ENCODE measurements around the gene DNMT3A. TPM values are rescaled to one million over a fixed set of nuclear protein-coding genes. Genes with fewer than 3 reads are reported as not detected.

DNMT3A gene
- total RNA-seq, 8 experiments from 2014 or later = 3.9 to 42.0 (median 29.9) TPM

DNA sequence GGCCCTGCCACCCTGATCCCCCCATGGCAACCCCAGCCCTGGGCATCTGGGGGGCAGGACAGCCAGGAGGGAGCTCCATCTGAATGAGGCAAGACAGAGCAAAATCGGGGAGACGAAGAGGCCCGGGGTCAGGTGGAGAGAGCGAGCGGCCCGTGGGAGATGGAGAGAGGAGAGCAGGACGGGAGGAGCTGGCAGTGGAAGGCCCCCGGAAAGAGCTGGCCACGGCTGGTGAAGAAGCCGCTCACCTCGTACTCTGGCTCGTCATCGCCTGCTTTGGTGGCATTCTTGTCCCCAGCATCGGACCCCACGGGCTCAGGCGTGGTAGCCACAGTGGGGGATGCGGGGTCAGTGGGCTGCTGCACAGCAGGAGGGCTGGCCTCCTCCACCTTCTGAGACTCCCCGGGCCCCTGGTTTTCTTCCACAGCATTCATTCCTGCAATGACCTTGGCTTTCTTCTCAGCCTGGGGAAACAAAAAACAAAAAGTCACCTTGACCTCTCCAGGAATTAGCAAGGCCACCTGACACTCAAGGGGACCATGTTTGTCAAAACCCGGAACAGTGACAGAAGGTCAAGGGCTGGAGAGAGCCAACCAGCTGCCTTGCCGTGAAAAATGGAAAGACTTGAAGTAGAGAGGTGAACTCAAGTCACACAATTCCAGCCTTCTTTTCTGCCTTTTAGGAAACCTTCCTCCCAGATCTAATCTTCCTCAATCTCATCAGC is 93.8 kb downstream of the DNMT3A start:
- in situ Hi-C loops (cut with MboI; ENCODE audit: low pct_unique_long_range_greater_than_20kb in 2 of 9, low sequenced_read_pairs in 9 of 9, unreplicated experiment in 9 of 9) = no loop called here
- no peak for ATAC-seq (replicated peaks in 6 of 8)
- H3K27ac ChIP-seq = no peak overlapping the region

DNA sequence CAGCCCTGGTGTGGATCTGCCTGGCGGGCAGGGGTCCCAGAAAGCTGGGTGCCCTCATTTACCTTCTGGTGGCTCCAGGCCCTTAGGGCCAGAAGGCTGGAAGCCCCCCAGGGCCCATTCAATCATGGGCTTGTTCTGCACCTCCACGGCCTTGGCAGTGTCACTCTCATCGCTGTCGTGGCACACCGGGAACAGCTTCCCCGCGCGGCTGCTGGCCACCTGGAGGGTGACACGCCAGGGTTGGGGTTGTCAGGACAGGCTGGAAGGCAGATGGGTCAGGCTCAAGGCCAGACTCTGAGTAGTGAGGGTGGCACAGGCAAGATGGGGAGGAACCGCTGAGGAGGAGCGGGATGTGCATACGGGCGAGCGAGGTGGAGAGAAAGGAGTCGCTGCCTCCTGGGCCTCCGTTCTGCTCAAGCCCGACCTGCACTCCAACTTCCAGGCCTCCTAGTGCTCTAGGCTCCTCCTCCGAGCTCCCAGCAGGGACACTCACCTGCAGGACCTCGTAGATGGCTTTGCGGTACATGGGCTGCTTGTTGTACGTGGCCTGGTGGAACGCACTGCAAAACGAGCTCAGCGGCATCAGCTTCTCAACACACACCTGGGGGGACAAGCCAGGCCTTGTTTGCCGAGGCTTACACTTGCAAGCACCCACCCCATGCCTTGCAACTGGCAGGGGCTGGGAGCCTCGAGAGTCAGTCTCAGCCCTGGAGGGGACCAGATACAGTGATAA is 95.0 kb downstream of the DNMT3A start:
- no peak for ATAC-seq (replicated peaks in 6 of 8)
- Histone ChIP-seq H3K4me3 (no peak overlapping the region), H3K27ac (no peak overlapping the region), H3K4me1 (replicated peaks in 1 of 2) (peaks cover 11 to 12% of the 10 kb centered on the region in 2 donors)
- WGBS, 10 experiments = 70 to 100% (median 96%) methylated on average over 2 to 15 of the region's 26 CpGs; no CpG with 5 or more reads in 4 of the 10 experiments
- in situ Hi-C loops (cut with MboI; ENCODE audit: low pct_unique_long_range_greater_than_20kb in 2 of 9, low sequenced_read_pairs in 9 of 9, unreplicated experiment in 9 of 9) = no loop called here

More for the DNA sequence above, 93.8 kb downstream of the DNMT3A start:
- no peak overlapping the region for H3K4me3 ChIP-seq
- peaks cover 14 to 15% of the 10 kb centered on the region in 2 donors for H3K4me1 ChIP-seq (replicated peaks in 1 of 2)
- WGBS, 10 experiments = 33 to 100% (median 89%) methylated on average over 1 to 8 of the region's 20 CpGs; no CpG with 5 or more reads in 4 of the 10 experiments

DNA sequence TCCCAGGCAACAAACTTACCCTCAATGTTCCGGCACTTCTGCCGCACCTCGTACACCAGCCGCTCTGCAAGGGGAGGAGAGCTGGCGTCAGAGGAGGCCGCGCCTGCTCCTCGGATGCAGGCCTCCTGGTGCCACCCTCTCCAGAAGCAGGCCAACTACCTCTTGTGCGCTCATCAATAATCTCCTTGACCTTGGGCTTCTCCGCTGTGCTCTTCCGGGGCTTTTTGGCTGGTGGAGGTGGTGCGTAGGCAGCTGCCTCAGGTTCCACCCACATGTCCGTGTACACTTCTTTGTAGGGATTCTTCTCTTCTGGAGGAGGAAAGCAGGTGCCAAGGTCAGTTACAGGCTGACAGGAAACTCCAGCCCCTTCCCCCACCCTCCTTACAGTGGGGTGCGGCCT is 95.7 kb downstream of the DNMT3A start:
- H3K4me1 ChIP-seq (replicated peaks in 1 of 2) = peaks cover 11 to 12% of the 10 kb centered on the region in 2 donors
- in situ Hi-C loops (cut with MboI; ENCODE audit: low pct_unique_long_range_greater_than_20kb in 2 of 9, low sequenced_read_pairs in 9 of 9, unreplicated experiment in 9 of 9) = no loop called here
- 90 to 100% (median 99%) methylated on average over 1 to 11 of the region's 14 CpGs; no CpG with 5 or more reads in 4 of the 10 experiments for WGBS, 10 experiments
- H3K4me3 ChIP-seq = no peak overlapping the region
- no peak overlapping the region for H3K27ac ChIP-seq
- no peak for ATAC-seq (replicated peaks in 6 of 8)

DNA sequence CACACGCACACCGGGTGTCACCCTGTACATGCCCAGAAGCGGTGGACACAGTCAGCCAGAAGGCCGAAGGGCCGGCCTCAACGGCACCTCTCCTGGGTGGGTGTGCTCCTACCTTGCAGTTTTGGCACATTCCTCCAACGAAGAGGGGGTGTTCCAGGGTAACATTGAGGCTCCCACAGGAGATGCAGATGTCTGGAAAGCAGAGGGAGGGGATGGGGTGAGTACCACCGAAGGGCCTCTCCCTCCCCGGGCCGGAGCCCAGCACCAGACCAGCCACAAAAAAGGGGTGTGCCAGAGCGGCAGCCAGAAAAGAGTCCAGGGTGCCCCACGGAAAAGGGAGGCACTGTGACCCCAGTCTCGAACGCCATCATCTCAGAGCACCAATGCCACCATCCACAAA is 96.6 kb downstream of the DNMT3A start:
- no peak overlapping the region for H3K27ac ChIP-seq
- no peak overlapping the region for H3K4me3 ChIP-seq
- H3K4me1 ChIP-seq (replicated peaks in 1 of 2) = peaks cover 7% of the 10 kb centered on the region in 2 donors
- no peak for ATAC-seq (replicated peaks in 6 of 8)
- in situ Hi-C loops (cut with MboI; ENCODE audit: low pct_unique_long_range_greater_than_20kb in 2 of 9, low sequenced_read_pairs in 9 of 9, unreplicated experiment in 9 of 9) = no loop called here
- 80 to 100% (median 95%) methylated on average over 1 to 5 of the region's 14 CpGs; no CpG with 5 or more reads in 4 of the 10 experiments for WGBS, 10 experiments

DNA sequence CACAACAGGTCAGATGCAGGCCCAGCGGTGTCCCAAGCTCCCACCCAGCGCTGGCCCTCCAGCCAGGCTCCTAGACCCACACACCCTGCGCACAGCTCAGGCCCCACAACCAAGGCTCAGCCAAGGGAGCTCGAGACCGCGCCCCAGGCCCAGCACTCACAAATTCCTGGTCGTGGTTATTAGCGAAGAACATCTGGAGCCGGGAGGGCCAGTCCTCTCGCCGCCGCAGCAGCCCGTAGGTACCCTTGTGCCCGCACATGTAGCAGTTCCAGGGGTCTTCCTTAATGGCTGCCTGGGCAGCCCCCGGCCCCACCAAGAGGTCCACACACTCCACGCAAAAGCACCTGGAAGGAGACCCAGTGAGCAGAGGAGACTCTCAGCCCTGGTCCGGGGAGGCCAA is 97.7 kb downstream of the DNMT3A start:
- WGBS, 10 experiments = 60 to 100% methylated on average over 1 to 3 of the region's 17 CpGs; no CpG with 5 or more reads in 8 of the 10 experiments
- in situ Hi-C loops (cut with MboI; ENCODE audit: low pct_unique_long_range_greater_than_20kb in 2 of 9, low sequenced_read_pairs in 9 of 9, unreplicated experiment in 9 of 9) = no loop called here
- no peaks in the 10 kb centered on the region for H3K4me1 ChIP-seq (replicated peaks in 1 of 2)

DNA sequence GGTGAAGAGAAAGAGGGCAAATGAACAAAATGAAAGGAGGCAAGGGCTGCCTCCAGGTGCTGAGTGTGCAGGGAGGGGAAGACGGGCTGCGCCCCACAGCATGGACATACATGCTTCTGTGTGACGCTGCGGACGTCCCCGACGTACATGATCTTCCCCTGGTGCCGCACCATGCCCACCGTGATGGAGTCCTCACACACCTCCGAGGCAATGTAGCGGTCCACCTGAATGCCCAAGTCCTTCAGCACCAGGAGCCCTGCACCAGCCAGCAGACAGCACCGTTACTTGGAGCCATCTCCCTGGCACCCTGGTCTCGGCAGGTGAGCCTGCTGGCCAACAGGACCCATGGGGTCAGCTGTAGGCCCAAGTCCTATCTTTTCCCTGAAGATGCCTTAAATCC is 100.3 kb downstream of the DNMT3A start:
- WGBS, 10 experiments = 87 to 100% (median 96%) methylated on average over 1 to 10 of the region's 13 CpGs; no CpG with 5 or more reads in 6 of the 10 experiments
- in situ Hi-C loops (cut with MboI; ENCODE audit: low pct_unique_long_range_greater_than_20kb in 2 of 9, low sequenced_read_pairs in 9 of 9, unreplicated experiment in 9 of 9) = no loop called here
- Histone ChIP-seq H3K27ac (no peak overlapping the region), H3K4me1 (replicated peaks in 1 of 2) (no peaks in the 10 kb centered on the region), H3K4me3 (no peak overlapping the region)
- no peak for ATAC-seq (replicated peaks in 6 of 8)

More for the DNA sequence above, 97.7 kb downstream of the DNMT3A start:
- ATAC-seq (replicated peaks in 6 of 8) = no peak
- no peak overlapping the region for H3K27ac ChIP-seq
- no peak overlapping the region for H3K4me3 ChIP-seq

DNA sequence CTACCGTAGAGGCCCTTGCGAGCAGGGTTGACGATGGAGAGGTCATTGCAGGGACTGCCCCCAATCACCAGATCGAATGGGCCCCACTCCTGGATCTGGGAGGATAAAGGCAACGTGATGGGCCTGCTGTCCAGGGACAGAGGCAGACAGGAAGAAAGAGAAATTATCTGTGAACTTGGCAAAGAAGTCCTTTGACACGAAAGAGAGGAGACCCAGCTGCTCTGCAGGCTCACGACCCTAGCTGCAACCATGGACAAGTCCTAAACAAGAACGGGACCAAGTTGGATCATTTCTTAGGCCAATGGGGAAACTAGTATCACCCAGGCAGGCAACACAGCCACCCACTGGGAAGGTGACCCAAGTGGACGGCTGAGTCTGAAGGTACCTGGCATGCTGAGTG is 101.1 kb downstream of the DNMT3A start:
- ATAC-seq (replicated peaks in 6 of 8) = no peak
- H3K4me3 ChIP-seq = no peak overlapping the region
- 25 to 94% (median 88%) methylated on average over 2 to 8 of the region's 9 CpGs; no CpG with 5 or more reads in 3 of the 10 experiments for WGBS, 10 experiments
- in situ Hi-C loops (cut with MboI; ENCODE audit: low pct_unique_long_range_greater_than_20kb in 2 of 9, low sequenced_read_pairs in 9 of 9, unreplicated experiment in 9 of 9) = no loop called here
- no peak overlapping the region for H3K27ac ChIP-seq
- no peaks in the 10 kb centered on the region for H3K4me1 ChIP-seq (replicated peaks in 1 of 2)

DNA sequence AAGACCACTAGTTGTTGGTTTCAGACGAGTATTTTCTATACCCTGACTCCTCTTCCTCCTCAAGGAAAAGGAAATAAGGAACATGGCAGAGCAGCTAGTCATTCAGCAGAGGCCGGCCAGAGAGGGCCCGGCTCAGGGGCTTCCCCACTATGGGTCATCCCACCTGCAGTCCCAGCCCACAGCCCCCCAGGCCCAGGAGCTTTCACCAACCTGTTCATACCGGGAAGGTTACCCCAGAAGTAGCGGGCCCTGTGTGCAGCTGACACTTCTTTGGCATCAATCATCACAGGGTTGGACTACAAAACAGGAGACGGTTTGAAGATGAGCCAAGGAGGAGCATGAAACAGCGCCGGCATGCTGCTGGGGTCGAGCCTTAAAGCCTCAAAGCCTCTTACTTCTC is 102.8 kb downstream of the DNMT3A start:
- Histone ChIP-seq H3K4me3 (no peak overlapping the region), H3K27ac (no peak overlapping the region), H3K4me1 (replicated peaks in 1 of 2) (no peaks in the 10 kb centered on the region)
- 80 to 94% (median 90%) methylated on average over 2 to 4 of the region's 9 CpGs; no CpG with 5 or more reads in 6 of the 10 experiments for WGBS, 10 experiments
- in situ Hi-C loops (cut with MboI; ENCODE audit: low pct_unique_long_range_greater_than_20kb in 2 of 9, low sequenced_read_pairs in 9 of 9, unreplicated experiment in 9 of 9) = no loop called here
- no peak for ATAC-seq (replicated peaks in 6 of 8)

DNA sequence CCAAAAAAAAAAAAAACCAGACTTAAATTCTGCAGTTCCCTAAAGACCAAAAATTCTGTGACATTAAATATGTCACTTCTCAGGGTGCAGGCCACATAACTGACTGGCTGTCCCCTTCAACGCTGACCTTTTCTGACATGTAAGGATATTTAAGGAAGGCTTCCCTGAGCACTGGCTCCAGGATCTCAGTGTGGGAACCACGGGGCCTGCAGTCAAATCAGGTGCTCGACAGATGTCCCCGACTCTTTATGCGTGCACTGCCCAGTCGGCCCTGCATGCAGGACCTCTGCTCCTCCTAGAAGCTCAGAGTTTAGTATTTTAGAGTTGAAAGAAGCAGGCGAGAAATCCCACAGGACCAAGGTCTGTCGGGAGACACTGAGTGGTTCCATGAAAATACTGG is 104.0 kb downstream of the DNMT3A start:
- in situ Hi-C loops (cut with MboI; ENCODE audit: low pct_unique_long_range_greater_than_20kb in 2 of 9, low sequenced_read_pairs in 9 of 9, unreplicated experiment in 9 of 9) = no loop called here
- Histone ChIP-seq H3K4me1 (replicated peaks in 1 of 2) (no peaks in the 10 kb centered on the region), H3K4me3 (no peak overlapping the region), H3K27ac (no peak overlapping the region)
- no peak for ATAC-seq (replicated peaks in 6 of 8)
- WGBS, 10 experiments = 45 to 100% (median 81%) methylated on average over 4 to 6 of the region's 8 CpGs; no CpG with 5 or more reads in 6 of the 10 experiments

DNA sequence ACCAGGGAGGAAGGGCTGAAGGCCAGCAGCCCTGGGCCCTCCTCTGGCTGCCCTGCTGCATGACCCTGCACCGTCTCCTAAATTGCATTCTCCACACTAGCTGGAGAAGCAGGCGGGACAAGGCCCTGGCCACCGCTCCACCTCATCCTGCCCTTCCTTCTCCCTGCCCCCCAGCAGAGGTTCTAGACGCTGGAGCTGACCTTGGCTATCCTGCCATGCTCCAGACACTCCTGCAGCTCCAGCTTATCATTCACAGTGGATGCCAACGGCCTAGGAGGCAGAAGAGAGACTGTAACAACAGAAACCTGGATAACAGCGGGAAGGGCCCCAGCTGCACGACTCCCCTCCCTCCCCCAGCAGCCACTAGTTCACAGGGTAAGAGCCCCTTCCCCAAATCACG is 105.0 kb downstream of the DNMT3A start:
- in situ Hi-C loops (cut with MboI; ENCODE audit: low pct_unique_long_range_greater_than_20kb in 2 of 9, low sequenced_read_pairs in 9 of 9, unreplicated experiment in 9 of 9) = no loop called here
- no peak for ATAC-seq (replicated peaks in 6 of 8)
- WGBS, 10 experiments = 80 to 100% (median 100%) methylated on average over 1 to 4 of the region's 8 CpGs; no CpG with 5 or more reads in 3 of the 10 experiments
- Histone ChIP-seq H3K4me1 (replicated peaks in 1 of 2) (no peaks in the 10 kb centered on the region), H3K27ac (no peak overlapping the region), H3K4me3 (no peak overlapping the region)

DNA sequence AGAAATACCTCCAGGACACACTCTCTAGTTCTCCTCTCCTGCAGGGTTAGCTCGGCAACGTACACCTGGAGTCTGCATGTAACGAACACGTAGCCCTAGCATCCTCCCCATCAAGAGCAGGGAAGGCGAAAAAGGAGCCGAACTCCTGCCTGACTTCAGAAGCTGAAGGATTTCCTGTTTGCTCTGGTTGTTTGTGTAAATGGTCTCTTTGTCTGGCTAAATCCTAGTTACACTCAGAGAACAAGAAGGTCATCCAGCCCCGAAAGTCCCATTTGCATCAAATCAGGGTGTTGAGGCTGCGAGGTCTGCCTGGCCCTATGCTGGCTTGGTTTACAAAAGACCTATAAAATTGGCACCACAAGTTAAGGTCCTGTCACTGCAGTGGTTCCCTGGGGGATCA is 107.0 kb downstream of the DNMT3A start:
- Histone ChIP-seq H3K4me1 (replicated peaks in 1 of 2) (no peaks in the 10 kb centered on the region), H3K27ac (no peak overlapping the region), H3K4me3 (no peak overlapping the region)
- in situ Hi-C loops (cut with MboI; ENCODE audit: low pct_unique_long_range_greater_than_20kb in 2 of 9, low sequenced_read_pairs in 9 of 9, unreplicated experiment in 9 of 9) = no loop called here
- 50 to 100% (median 96%) methylated on average over 1 to 8 of the region's 8 CpGs; no CpG with 5 or more reads in 4 of the 10 experiments for WGBS, 10 experiments
- peak in 2 of 8 experiments; percentile 24 to 77 for ATAC-seq (replicated peaks in 6 of 8)

DNA sequence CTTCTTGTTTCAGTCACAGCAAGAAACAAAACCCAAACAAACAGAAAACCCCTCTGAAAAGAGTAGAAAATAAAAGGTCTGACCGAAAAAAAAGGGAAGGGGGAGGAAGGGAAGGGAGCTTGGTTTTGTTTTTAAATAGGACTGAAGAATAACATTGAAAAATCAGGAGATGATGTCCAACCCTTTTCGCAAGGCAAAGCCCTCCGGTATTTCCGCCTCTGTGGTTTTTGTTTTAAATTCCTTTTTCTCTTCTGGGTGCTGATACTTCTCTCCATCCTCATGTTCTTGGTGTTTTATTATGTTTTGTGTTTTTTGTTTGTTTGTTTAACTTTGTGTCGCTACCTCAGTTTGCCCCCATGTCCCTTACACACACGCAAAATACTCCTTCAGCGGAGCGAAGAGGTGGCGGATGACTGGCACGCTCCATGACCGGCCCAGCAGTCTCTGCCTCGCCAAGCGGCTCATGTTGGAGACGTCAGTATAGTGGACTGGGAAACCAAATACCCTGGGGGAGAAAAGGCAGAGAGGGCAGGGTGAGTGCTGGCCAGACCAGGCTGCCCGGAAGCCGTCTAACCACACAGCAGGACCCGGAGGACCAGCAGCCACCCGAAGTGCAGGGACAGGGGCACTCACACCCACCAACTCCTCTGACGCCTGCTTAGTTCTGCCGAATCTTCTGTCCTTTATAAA is 107.7 kb downstream of the DNMT3A start:
- WGBS, 10 experiments = 83 to 96% (median 89%) methylated on average over 3 to 16 of the region's 20 CpGs

DNA sequence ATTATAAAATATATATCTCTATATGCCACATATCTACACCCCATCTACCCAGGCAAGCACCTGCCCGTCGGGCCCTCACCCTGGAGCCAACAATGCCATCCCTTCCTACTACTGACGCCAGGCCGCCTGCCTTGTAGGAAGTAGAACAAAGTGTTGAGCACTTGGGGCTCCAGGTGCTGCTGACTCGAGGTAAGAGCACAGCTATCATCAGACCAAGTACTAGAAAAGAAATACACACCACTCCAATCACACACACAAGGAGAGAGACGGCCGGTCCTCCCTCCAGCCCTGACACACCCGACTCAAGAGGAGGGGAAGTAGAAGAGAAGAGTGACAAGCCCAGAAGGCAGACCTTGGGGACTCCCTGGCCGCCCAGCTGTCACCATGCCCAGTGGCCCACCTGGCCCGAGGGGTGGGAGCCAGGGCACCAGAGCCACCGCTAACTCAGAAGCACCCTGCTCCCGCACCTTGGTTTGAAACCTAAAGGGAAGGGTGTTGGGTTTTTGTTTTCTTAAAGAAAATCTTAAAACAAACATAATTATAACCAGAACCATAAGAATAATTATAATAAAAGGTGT is 109.4 kb downstream of the DNMT3A start:
- Histone ChIP-seq H3K4me3 (no peak overlapping the region), H3K27ac (no peak overlapping the region), H3K4me1 (replicated peaks in 1 of 2) (no peaks in the 10 kb centered on the region)
- in situ Hi-C loops (cut with MboI; ENCODE audit: low pct_unique_long_range_greater_than_20kb in 2 of 9, low sequenced_read_pairs in 9 of 9, unreplicated experiment in 9 of 9) = no loop called here
- ATAC-seq (replicated peaks in 6 of 8) = no peak
- 56 to 100% (median 98%) methylated on average over 4 to 6 of the region's 12 CpGs; no CpG with 5 or more reads in 6 of the 10 experiments for WGBS, 10 experiments

More for the DNA sequence above, 107.7 kb downstream of the DNMT3A start:
- no peaks in the 10 kb centered on the region for H3K4me1 ChIP-seq (replicated peaks in 1 of 2)
- in situ Hi-C loops (cut with MboI; ENCODE audit: low pct_unique_long_range_greater_than_20kb in 2 of 9, low sequenced_read_pairs in 9 of 9, unreplicated experiment in 9 of 9) = no loop called here
- ATAC-seq (replicated peaks in 6 of 8) = no peak
- H3K27ac ChIP-seq = no peak overlapping the region
- H3K4me3 ChIP-seq = no peak overlapping the region

All from motor neuron (in vitro differentiated cells).